ENCODE measurements around the gene ZNF385B. TPM values are rescaled to one million over a fixed set of nuclear protein-coding genes. Genes with fewer than 3 reads are reported as not detected.

Gene ZNF385B
- total RNA-seq, 1 donor from 2014 or later, result 0.11 TPM

- no peak for TF ChIP-seq CTCF (IDR thresholded peaks at IDR 0.05; ENCODE audit: unreplicated experiment)
- H3K4me3 Mint-ChIP-seq, result no peak overlapping the region
- H3K4me1 Mint-ChIP-seq, result peaks cover 2% of the 10 kb centered on the region
Measured at GRCh38 chr2:179528576-179529069, 332.8 kb downstream of the ZNF385B start.

GRCh38 chr2:179525340-179525739 is 336.1 kb downstream of the ZNF385B start:
- H3K36me3 Mint-ChIP-seq, result no peaks in the 10 kb centered on the region
- H3K4me1 Mint-ChIP-seq, result no peaks in the 10 kb centered on the region
- no peak overlapping the region for H3K27ac Mint-ChIP-seq
- no peaks in the 10 kb centered on the region for H3K9me3 Mint-ChIP-seq
- no peak for TF ChIP-seq CTCF (IDR thresholded peaks at IDR 0.05; ENCODE audit: unreplicated experiment)
- no peak for DNase-seq (ENCODE audit: low spot score in 2 of 2, unreplicated experiment in 2 of 2)
- H3K4me3 Mint-ChIP-seq, result no peak overlapping the region
- H3K27me3 Mint-ChIP-seq (ENCODE audit: low read depth), result no peaks in the 10 kb centered on the region

More at GRCh38 chr2:179528576-179529069, 332.8 kb downstream of the ZNF385B start:
- no peaks in the 10 kb centered on the region for H3K9me3 Mint-ChIP-seq
- DNase-seq (ENCODE audit: low spot score in 2 of 2, unreplicated experiment in 2 of 2), result no peak
- no peaks in the 10 kb centered on the region for H3K27me3 Mint-ChIP-seq (ENCODE audit: low read depth)
- no peak overlapping the region for H3K27ac Mint-ChIP-seq
- no peaks in the 10 kb centered on the region for H3K36me3 Mint-ChIP-seq

GRCh38 chr2:179524809-179525339 is 336.5 kb downstream of the ZNF385B start:
- Mint-ChIP-seq H3K4me1 (no peaks in the 10 kb centered on the region), H3K36me3 (no peaks in the 10 kb centered on the region), H3K27ac (no peak overlapping the region), H3K27me3 (ENCODE audit: low read depth) (no peaks in the 10 kb centered on the region), H3K9me3 (no peaks in the 10 kb centered on the region), H3K4me3 (no peak overlapping the region)
- TF ChIP-seq CTCF (IDR thresholded peaks at IDR 0.05; ENCODE audit: unreplicated experiment), result no peak
- DNase-seq (ENCODE audit: low spot score in 2 of 2, unreplicated experiment in 2 of 2), result no peak

- no peaks in the 10 kb centered on the region for H3K27me3 Mint-ChIP-seq (ENCODE audit: low read depth)
- H3K27ac Mint-ChIP-seq, result no peak overlapping the region
- DNase-seq (ENCODE audit: low spot score in 2 of 2, unreplicated experiment in 2 of 2), result no peak
- no peak overlapping the region for H3K4me3 Mint-ChIP-seq
- H3K4me1 Mint-ChIP-seq, result no peaks in the 10 kb centered on the region
- H3K9me3 Mint-ChIP-seq, result no peaks in the 10 kb centered on the region
- no peaks in the 10 kb centered on the region for H3K36me3 Mint-ChIP-seq
- TF ChIP-seq CTCF (IDR thresholded peaks at IDR 0.05; ENCODE audit: unreplicated experiment), result no peak
Measured at GRCh38 chr2:179521944-179522343, 339.5 kb downstream of the ZNF385B start.

GRCh38 chr2:179518830-179519229 is 342.6 kb downstream of the ZNF385B start:
- Mint-ChIP-seq H3K36me3 (no peaks in the 10 kb centered on the region), H3K4me3 (no peak overlapping the region), H3K4me1 (no peaks in the 10 kb centered on the region), H3K9me3 (peaks cover 5% of the 10 kb centered on the region), H3K27me3 (ENCODE audit: low read depth) (no peaks in the 10 kb centered on the region), H3K27ac (no peak overlapping the region)
- DNase-seq (ENCODE audit: low spot score in 2 of 2, unreplicated experiment in 2 of 2), result no peak
- TF ChIP-seq CTCF (IDR thresholded peaks at IDR 0.05; ENCODE audit: unreplicated experiment), result no peak

GRCh38 chr2:179513181-179513580 is 348.2 kb downstream of the ZNF385B start:
- H3K4me1 Mint-ChIP-seq, result no peaks in the 10 kb centered on the region
- H3K9me3 Mint-ChIP-seq, result peaks cover 11% of the 10 kb centered on the region
- H3K27me3 Mint-ChIP-seq (ENCODE audit: low read depth), result no peaks in the 10 kb centered on the region
- DNase-seq (ENCODE audit: low spot score in 2 of 2, unreplicated experiment in 2 of 2), result no peak
- no peak for TF ChIP-seq CTCF (IDR thresholded peaks at IDR 0.05; ENCODE audit: unreplicated experiment)
- no peak overlapping the region for H3K27ac Mint-ChIP-seq
- no peaks in the 10 kb centered on the region for H3K36me3 Mint-ChIP-seq
- H3K4me3 Mint-ChIP-seq, result no peak overlapping the region
